Omental fat pad (tissue), 4 donors: Measurements from ENCODE around the gene IQUB. TPM values are rescaled to one million over a fixed set of nuclear protein-coding genes. Genes with fewer than 3 reads are reported as not detected.

Experiments used
- ATAC-seq: fragments of 150-250 bp; one replicate; pipeline ENCODE4 v1.9.1; 2016; ENCODE audit warnings: mild to moderate bottlenecking, moderate library complexity; ENCODE audit not compliant: low FRiP score
- DNase-seq: peaks from one replicate; pipeline ENCODE4 v3.0.0-alpha.2; 2019; ENCODE audit warnings: low spot score
- CTCF ChIP-seq, 3 donors: fragments of 450-650 bp; IDR thresholded peaks; one replicate each; pipeline ENCODE4 v1.5.1; 2016 to 2017; ENCODE audit warnings: antibody characterized with exemption in 3 of 3, mild to moderate bottlenecking in 3 of 3, moderate library complexity in 2 of 3
- total RNA-seq, 4 donors: library from RNA; depleted of rRNA; stranded (reverse); fragments of >200 nt; gene quantifications; one replicate each; pipeline ENCODE4 v1.1.0, GENCODE V29; 2016

The IQUB gene
- total RNA-seq = 1 to 10 TPM in 2 of 4 donors, under 1 TPM in 1, not detected in 1; 0.32 to 1.6 (median 1.4) TPM

GRCh38 chr7:123534383-123535260 lies at the start of gene IQUB:
Gene IQUB (minus strand): TSS chr7:123534595. CDS start chr7:123512340, 22,255 bp downstream.
- TF ChIP-seq CTCF (IDR thresholded peaks at IDR 0.05) = no peak
- peak; percentile 93 for ATAC-seq
- DNase-seq = peak; percentile 98

- DNase-seq = no peak
- no peak for TF ChIP-seq CTCF (IDR thresholded peaks at IDR 0.05)
- ATAC-seq = no peak
Observed at GRCh38 chr7:123583821-123584220, 49.4 kb upstream of the IQUB start.

GRCh38 chr7:123581162-123581459 lies 46.7 kb upstream of the IQUB start:
- DNase-seq (no peak), ATAC-seq (no peak)
- TF ChIP-seq CTCF (IDR thresholded peaks at IDR 0.05) = no peak

GRCh38 chr7:123580406-123581161 lies 46.2 kb upstream of the IQUB start:
- peak; percentile 48 for ATAC-seq
- no peak for TF ChIP-seq CTCF (IDR thresholded peaks at IDR 0.05)

GRCh38 chr7:123579416-123579815 lies 45.0 kb upstream of the IQUB start:
- DNase-seq (no peak), ATAC-seq (no peak)
- no peak for TF ChIP-seq CTCF (IDR thresholded peaks at IDR 0.05)

More at GRCh38 chr7:123580406-123581161, 46.2 kb upstream of the IQUB start:
- DNase-seq = no peak

GRCh38 chr7:123573896-123574467 lies 39.6 kb upstream of the IQUB start:
- ATAC-seq (no peak), DNase-seq (no peak)
- no peak for TF ChIP-seq CTCF (IDR thresholded peaks at IDR 0.05)
